Dendritic cell treated with granulocyte-macrophage colony-stimulating factor and Interleukin-4, amounts not matched to agents 40 ng/mL and 50 ng/mL, for 4 days (primary cell): Measurements from ENCODE around the gene RPS14.
"Not testable (repeated sequence)": the region's sequence is repeated elsewhere in the genome, so short reads cannot be mapped to it uniquely, and the experiment has no call there.

Source experiments
- H3K27ac Mint-ChIP-seq: one replicate; pipeline ENCODE4 v1.8.0; 2022; ENCODE audit warnings: mild to moderate bottlenecking, mixed read lengths
- H3K27me3 Mint-ChIP-seq: one replicate; pipeline ENCODE4 v1.8.0; 2022; ENCODE audit warnings: mild to moderate bottlenecking, mixed read lengths
- H3K36me3 Mint-ChIP-seq: one replicate; pipeline ENCODE4 v1.8.0; 2022; ENCODE audit warnings: low read depth, mixed read lengths
- H3K4me1 Mint-ChIP-seq: one replicate; pipeline ENCODE4 v1.8.0; 2022; ENCODE audit warnings: low read depth, mixed read lengths
- H3K4me3 Mint-ChIP-seq: one replicate; pipeline ENCODE4 v1.8.0; 2022; ENCODE audit warnings: mild to moderate bottlenecking, moderate library complexity, mixed read lengths
- H3K9me3 Mint-ChIP-seq: one replicate; pipeline ENCODE4 v1.8.0; 2022; ENCODE audit warnings: mixed read lengths
- intact Hi-C: fragments of 100-400 bp; cut with micrococcal nuclease; formaldehyde crosslinking; loops from one replicate; pipeline ENCODE4 v1.15.0; 2022

The RPS14 gene

GRCh38 chr5:150487199-150488061, 37.9 kb upstream of the RPS14 start:
- Mint-ChIP-seq H3K9me3 (no peaks in the 10 kb centered on the region), H3K36me3 (peaks cover 15% of the 10 kb centered on the region), H3K4me3 (peak overlapping the region; percentile 68), H3K27me3 (peaks cover 5% of the 10 kb centered on the region), H3K27ac (peak overlapping the region; percentile 83), H3K4me1 (peaks cover 63% of the 10 kb centered on the region)
- intact Hi-C loops = no loop called here

DNA sequence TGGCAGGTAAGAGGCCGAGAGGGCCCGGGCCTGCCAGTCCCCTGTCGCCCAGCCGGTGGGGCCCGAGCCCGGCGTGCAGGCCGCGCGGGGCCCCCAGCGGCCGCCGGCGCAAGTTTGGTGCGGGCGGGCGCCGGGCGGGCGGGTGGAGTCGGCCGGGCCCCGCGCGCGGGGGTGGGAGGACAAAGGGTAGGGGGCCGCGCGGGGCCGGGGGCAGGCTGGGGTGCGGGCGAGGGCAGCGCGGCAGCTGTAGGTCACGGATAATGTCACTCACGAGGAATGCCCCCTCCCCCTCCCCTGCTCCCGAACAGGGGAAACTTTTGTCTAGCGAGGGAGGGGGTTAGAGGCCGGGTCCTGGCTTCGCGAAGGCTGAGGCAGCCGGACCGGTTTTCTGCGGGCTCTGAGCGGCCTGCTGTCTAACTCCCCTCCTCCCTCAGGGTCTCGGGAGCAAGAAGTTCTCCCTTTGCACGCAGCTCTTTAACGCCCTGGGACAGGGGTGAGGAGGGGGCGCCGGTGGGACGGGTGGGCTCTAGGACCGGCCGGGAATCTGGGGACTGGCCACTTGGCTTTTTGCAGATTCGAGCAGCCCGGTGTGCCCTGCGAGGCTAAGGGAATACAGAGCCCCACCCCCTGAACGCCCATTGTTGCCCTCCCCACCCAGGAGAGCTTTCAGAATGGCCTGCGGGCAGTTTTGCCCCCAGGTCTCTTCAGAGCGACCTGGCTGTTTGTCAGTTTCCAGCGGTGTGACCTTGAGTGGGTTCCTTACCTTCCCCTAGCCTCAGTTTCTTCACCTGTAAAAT, 37.1 kb upstream of the RPS14 start:
- H3K27me3 Mint-ChIP-seq = peaks cover 8% of the 10 kb centered on the region
- intact Hi-C loops = no loop called here
- no peaks in the 10 kb centered on the region for H3K9me3 Mint-ChIP-seq
- peak overlapping the region; percentile 68 for H3K4me3 Mint-ChIP-seq
- peak overlapping the region; percentile 83 for H3K27ac Mint-ChIP-seq
- peaks cover 60% of the 10 kb centered on the region for H3K4me1 Mint-ChIP-seq
- H3K36me3 Mint-ChIP-seq = peaks cover 6% of the 10 kb centered on the region

- peaks cover 60% of the 10 kb centered on the region for H3K4me1 Mint-ChIP-seq
- H3K4me3 Mint-ChIP-seq = peak overlapping the region; percentile 65
- intact Hi-C loops = no loop called here
- peaks cover 11% of the 10 kb centered on the region for H3K27me3 Mint-ChIP-seq
- peak overlapping the region; percentile 65 for H3K27ac Mint-ChIP-seq
- no peaks in the 10 kb centered on the region for H3K36me3 Mint-ChIP-seq
- H3K9me3 Mint-ChIP-seq = no peaks in the 10 kb centered on the region
Measured at GRCh38 chr5:150485693-150486401, 36.3 kb upstream of the RPS14 start.

- peaks cover 55% of the 10 kb centered on the region for H3K4me1 Mint-ChIP-seq
- H3K36me3 Mint-ChIP-seq = no peaks in the 10 kb centered on the region
- no peaks in the 10 kb centered on the region for H3K9me3 Mint-ChIP-seq
- peak overlapping the region; percentile 65 for H3K27ac Mint-ChIP-seq
- peaks cover 11% of the 10 kb centered on the region for H3K27me3 Mint-ChIP-seq
- peak overlapping the region; percentile 65 for H3K4me3 Mint-ChIP-seq
- intact Hi-C loops = no loop called here
Measured at GRCh38 chr5:150484964-150485692, 35.6 kb upstream of the RPS14 start.

GRCh38 chr5:150481972-150482406, 32.5 kb upstream of the RPS14 start:
- Mint-ChIP-seq H3K9me3 (no peaks in the 10 kb centered on the region), H3K4me1 (peaks cover 43% of the 10 kb centered on the region), H3K27ac (no peak overlapping the region), H3K4me3 (no peak overlapping the region), H3K36me3 (no peaks in the 10 kb centered on the region), H3K27me3 (peaks cover 13% of the 10 kb centered on the region)
- intact Hi-C loops = no loop called here

GRCh38 chr5:150481708-150481965, 32.1 kb upstream of the RPS14 start:
- H3K27ac Mint-ChIP-seq = no peak overlapping the region
- peaks cover 45% of the 10 kb centered on the region for H3K4me1 Mint-ChIP-seq
- no peaks in the 10 kb centered on the region for H3K36me3 Mint-ChIP-seq
- intact Hi-C loops = no loop called here
- no peaks in the 10 kb centered on the region for H3K9me3 Mint-ChIP-seq
- peaks cover 13% of the 10 kb centered on the region for H3K27me3 Mint-ChIP-seq
- H3K4me3 Mint-ChIP-seq = no peak overlapping the region

GRCh38 chr5:150479416-150479815, 29.9 kb upstream of the RPS14 start:
- intact Hi-C loops = no loop called here
- Mint-ChIP-seq H3K9me3 (no peaks in the 10 kb centered on the region), H3K36me3 (no peaks in the 10 kb centered on the region), H3K27ac (no peak overlapping the region), H3K4me1 (peaks cover 53% of the 10 kb centered on the region), H3K4me3 (no peak overlapping the region), H3K27me3 (peaks cover 10% of the 10 kb centered on the region)

GRCh38 chr5:150476568-150476967, 27.0 kb upstream of the RPS14 start:
- H3K36me3 Mint-ChIP-seq, H3K4me3 Mint-ChIP-seq, H3K27me3 Mint-ChIP-seq, intact Hi-C loops, H3K9me3 Mint-ChIP-seq: not testable (repeated sequence)
- Mint-ChIP-seq H3K4me1 (peaks cover 55% of the 10 kb centered on the region), H3K27ac (peak overlapping the region; percentile 75)

GRCh38 chr5:150473673-150474358, 24.3 kb upstream of the RPS14 start:
- Mint-ChIP-seq H3K27me3 (peaks cover 4% of the 10 kb centered on the region), H3K27ac (no peak overlapping the region), H3K4me1 (peaks cover 39% of the 10 kb centered on the region), H3K36me3 (no peaks in the 10 kb centered on the region), H3K9me3 (no peaks in the 10 kb centered on the region), H3K4me3 (no peak overlapping the region)
- intact Hi-C loops = no loop called here

GRCh38 chr5:150469718-150470469, 20.4 kb upstream of the RPS14 start:
- H3K36me3 Mint-ChIP-seq = no peaks in the 10 kb centered on the region
- H3K9me3 Mint-ChIP-seq = no peaks in the 10 kb centered on the region
- H3K27ac Mint-ChIP-seq = no peak overlapping the region
- H3K4me1 Mint-ChIP-seq = peaks cover 18% of the 10 kb centered on the region
- H3K27me3 Mint-ChIP-seq = no peaks in the 10 kb centered on the region
- H3K4me3 Mint-ChIP-seq = no peak overlapping the region
- intact Hi-C loops = no loop called here

DNA sequence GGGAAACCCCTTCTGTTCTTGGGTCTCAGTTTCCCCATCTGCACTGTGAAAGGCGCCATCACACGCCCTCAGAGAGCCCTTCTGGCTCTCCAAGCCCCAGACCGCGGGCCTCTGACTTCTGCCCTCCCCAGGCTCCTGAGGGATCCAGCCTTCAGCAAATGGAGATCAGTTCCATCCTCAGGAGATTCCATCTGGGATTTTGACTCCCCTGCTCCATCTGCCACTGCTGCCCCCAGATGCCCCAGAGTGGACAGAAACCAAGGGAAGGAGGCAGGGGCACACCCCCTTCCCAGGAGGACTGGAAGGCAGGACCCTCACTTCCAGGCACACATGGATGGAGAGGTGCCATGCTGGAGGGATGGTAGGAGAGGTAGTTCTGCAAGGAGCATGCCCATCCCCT, 18.7 kb upstream of the RPS14 start:
- H3K9me3 Mint-ChIP-seq = no peaks in the 10 kb centered on the region
- H3K36me3 Mint-ChIP-seq = no peaks in the 10 kb centered on the region
- H3K4me1 Mint-ChIP-seq = peaks cover 18% of the 10 kb centered on the region
- intact Hi-C loops = no loop called here
- no peaks in the 10 kb centered on the region for H3K27me3 Mint-ChIP-seq
- H3K4me3 Mint-ChIP-seq = no peak overlapping the region
- no peak overlapping the region for H3K27ac Mint-ChIP-seq

DNA sequence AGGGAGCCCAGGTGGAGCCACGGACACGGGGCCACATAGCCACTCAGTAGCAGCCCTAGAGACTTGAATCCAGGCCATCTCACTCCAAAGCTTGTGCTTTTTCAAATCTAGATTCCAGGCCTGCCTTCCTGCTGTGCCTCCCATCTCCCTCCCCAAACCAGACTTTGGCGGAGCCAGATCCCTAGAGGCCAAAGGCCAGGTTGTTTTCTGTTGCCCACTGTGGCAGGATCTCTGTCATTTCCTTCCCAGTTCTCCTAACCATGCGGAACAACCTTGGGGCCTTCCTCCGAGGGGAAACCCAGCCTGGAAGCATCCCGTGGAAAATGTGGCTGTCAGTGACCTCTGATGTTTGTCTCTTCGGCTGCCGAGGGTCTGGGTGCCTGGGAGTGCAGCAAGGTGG, 16.4 kb upstream of the RPS14 start:
- no peak overlapping the region for H3K27ac Mint-ChIP-seq
- no peak overlapping the region for H3K4me3 Mint-ChIP-seq

More for the DNA sequence above, 16.4 kb upstream of the RPS14 start:
- H3K36me3 Mint-ChIP-seq = no peaks in the 10 kb centered on the region
- no peaks in the 10 kb centered on the region for H3K27me3 Mint-ChIP-seq
- H3K4me1 Mint-ChIP-seq = peaks cover 17% of the 10 kb centered on the region
- intact Hi-C loops = no loop called here
- H3K9me3 Mint-ChIP-seq = no peaks in the 10 kb centered on the region
